MM.1S (cell line): ENCODE results near the gene NUP133.

Experiments
- DNase-seq: peaks from one replicate; pipeline ENCODE4 v3.0.0-alpha.2; 2015
- H2AFZ ChIP-seq: fragments of 300-600 bp; sonication (generic); 2 replicates; pipeline ENCODE4 v1.6.0; 2016; ENCODE audit warnings: antibody characterized with exemption, low read length
- H3F3A ChIP-seq: fragments of 300-600 bp; sonication (generic); 2 replicates; pipeline ENCODE4 v1.6.1; 2016; ENCODE audit warnings: mild to moderate bottlenecking, antibody characterized with exemption, low read length, moderate library complexity, mixed read lengths; ENCODE audit not compliant: insufficient read depth
- H3K27ac ChIP-seq: fragments of 300-600 bp; sonication (generic); 2 replicates; pipeline ENCODE4 v1.5.1; 2016; ENCODE audit warnings: mild to moderate bottlenecking, low read length
- H3K27me3 ChIP-seq: fragments of 300-600 bp; sonication (generic); replicated peaks from 2 replicates; pipeline ENCODE4 v1.6.0; 2016; ENCODE audit warnings: low read length; ENCODE audit not compliant: insufficient read depth
- H3K36me3 ChIP-seq: fragments of 300-600 bp; sonication (generic); replicated peaks from 2 replicates; pipeline ENCODE4 v1.6.1; 2016; ENCODE audit warnings: mild to moderate bottlenecking, low read length, mixed read lengths; ENCODE audit not compliant: insufficient read depth
- H3K4me1 ChIP-seq: fragments of 300-600 bp; sonication (generic); 2 replicates; pipeline ENCODE4 v1.6.1; 2016; ENCODE audit warnings: low read length, mixed read lengths
- H3K4me2 ChIP-seq: fragments of 300-600 bp; sonication (generic); 2 replicates; pipeline ENCODE4 v1.6.0; 2016; ENCODE audit warnings: low read depth, low read length
- H3K4me3 ChIP-seq: fragments of 300-600 bp; sonication (generic); 2 replicates; pipeline ENCODE4 v1.5.1; 2016; ENCODE audit warnings: low read length, mixed read lengths
- H3K79me2 ChIP-seq: fragments of 300-600 bp; sonication (generic); 2 replicates; pipeline ENCODE4 v1.6.1; 2016; ENCODE audit warnings: mixed run types, low read length, mixed read lengths
- H3K9ac ChIP-seq: fragments of 300-600 bp; sonication (generic); 2 replicates; pipeline ENCODE4 v1.6.1; 2016; ENCODE audit warnings: low read length, mixed read lengths
- H3K9me2 ChIP-seq: fragments of 300-600 bp; sonication (generic); replicated peaks from 2 replicates; pipeline ENCODE4 v1.6.1; 2016; ENCODE audit warnings: mild to moderate bottlenecking, low read length, mixed read lengths; ENCODE audit not compliant: insufficient read depth
- H3K9me3 ChIP-seq: fragments of 300-600 bp; sonication (generic); replicated peaks from 2 replicates; pipeline ENCODE4 v1.6.1; 2016; ENCODE audit warnings: mild to moderate bottlenecking, low read length, mixed read lengths; ENCODE audit not compliant: insufficient read depth
- H4K20me1 ChIP-seq: fragments of 300-600 bp; sonication (generic); 2 replicates; pipeline ENCODE4 v1.6.1; 2016; ENCODE audit warnings: mild to moderate bottlenecking, low read length, moderate library complexity, mixed read lengths; ENCODE audit not compliant: insufficient read depth
- CTCF ChIP-seq: fragments of 300-600 bp; sonication (generic); IDR thresholded peaks from 2 replicates; pipeline ENCODE4 v1.5.1; 2016; ENCODE audit warnings: antibody characterized with exemption, low read length, mixed read lengths
- EZH2 ChIP-seq: fragments of 300-600 bp; sonication (generic); optimal IDR thresholded peaks from 2 replicates; pipeline ENCODE3; 2017; ENCODE audit warnings: low read depth, mild to moderate bottlenecking, antibody characterized with exemption, low read length, mixed read lengths
- EZH2phosphoT487 ChIP-seq: fragments of 300-600 bp; sonication (generic); IDR thresholded peaks from 2 replicates; pipeline ENCODE4 v1.6.1; 2018; ENCODE audit warnings: antibody characterized with exemption, low read length

The NUP133 gene

GRCh38 chr1:229550812-229551567 is 42.8 kb upstream of the NUP133 start:
- TF ChIP-seq EZH2 (no peak), CTCF (no peak), EZH2phosphoT487 (no peak)
- Histone ChIP-seq H3K4me1 (peaks cover 9% of the 10 kb centered on the region), H3K4me2 (no peak overlapping the region), H3K36me3 (no peaks in the 10 kb centered on the region), H3F3A (no peaks in the 10 kb centered on the region), H3K4me3 (no peak overlapping the region), H3K27ac (no peak overlapping the region), H3K79me2 (peaks cover 79% of the 10 kb centered on the region), H3K9me2 (no peaks in the 10 kb centered on the region), H3K9me3 (no peaks in the 10 kb centered on the region), H4K20me1 (peaks cover 3% of the 10 kb centered on the region), H3K27me3 (no peaks in the 10 kb centered on the region), H2AFZ (no peak overlapping the region), H3K9ac (no peak overlapping the region)
- DNase-seq = no peak

GRCh38 chr1:229547542-229547941 is 39.4 kb upstream of the NUP133 start:
- Histone ChIP-seq H3K9ac (no peak overlapping the region), H3K4me1 (no peaks in the 10 kb centered on the region)

GRCh38 chr1:229544587-229544986 is 36.4 kb upstream of the NUP133 start:
- no peak overlapping the region for H3K4me3 ChIP-seq
- no peaks in the 10 kb centered on the region for H3K9me3 ChIP-seq
- H3K36me3 ChIP-seq = peaks cover 10% of the 10 kb centered on the region; the same call in 1 of the 2 replicates
- no peak overlapping the region for H3K27ac ChIP-seq
- H4K20me1 ChIP-seq = no peaks in the 10 kb centered on the region
- H3K4me1 ChIP-seq = no peaks in the 10 kb centered on the region
- no peaks in the 10 kb centered on the region for H3K9me2 ChIP-seq
- H3K9ac ChIP-seq = no peak overlapping the region
- no peak for TF ChIP-seq EZH2phosphoT487
- no peak for TF ChIP-seq CTCF
- no peak for TF ChIP-seq EZH2
- H3K79me2 ChIP-seq = peaks cover 17% of the 10 kb centered on the region
- no peaks in the 10 kb centered on the region for H3F3A ChIP-seq
- H2AFZ ChIP-seq = no peak overlapping the region
- no peak overlapping the region for H3K4me2 ChIP-seq
- no peak for DNase-seq
- no peaks in the 10 kb centered on the region for H3K27me3 ChIP-seq

More at GRCh38 chr1:229547542-229547941, 39.4 kb upstream of the NUP133 start:
- H3K4me2 ChIP-seq = no peak overlapping the region
- no peaks in the 10 kb centered on the region; the same call in 1 of the 2 replicates for H4K20me1 ChIP-seq
- H3K27me3 ChIP-seq = no peaks in the 10 kb centered on the region
- H3K4me3 ChIP-seq = no peak overlapping the region
- peaks cover 47% of the 10 kb centered on the region for H3K79me2 ChIP-seq
- no peaks in the 10 kb centered on the region for H3K9me2 ChIP-seq
- no peak overlapping the region for H2AFZ ChIP-seq
- TF ChIP-seq EZH2 = no peak
- TF ChIP-seq CTCF = no peak
- no peak for TF ChIP-seq EZH2phosphoT487
- H3F3A ChIP-seq = no peaks in the 10 kb centered on the region
- no peak overlapping the region for H3K27ac ChIP-seq
- no peak for DNase-seq
- no peaks in the 10 kb centered on the region for H3K36me3 ChIP-seq
- H3K9me3 ChIP-seq = no peaks in the 10 kb centered on the region
